Activated CD4-positive, alpha-beta T cell treated with anti-CD3 and anti-CD28 coated beads, Interleukin-2, amount 50 U/mL, for 48 hours (primary cell): ENCODE data around the gene COPB1.
A peak's percentile ranks its signal among the peaks of the same experiment; 100 is the strongest.
"Not testable (repeated sequence)": the region's sequence is repeated elsewhere in the genome, so short reads cannot be mapped to it uniquely, and the experiment has no call there.

ENCODE experiments used
- DNase-seq, 2 experiments: peaks; one replicate each; pipeline ENCODE4 v3.0.0-alpha.2; 2020

Gene COPB1, protein sequence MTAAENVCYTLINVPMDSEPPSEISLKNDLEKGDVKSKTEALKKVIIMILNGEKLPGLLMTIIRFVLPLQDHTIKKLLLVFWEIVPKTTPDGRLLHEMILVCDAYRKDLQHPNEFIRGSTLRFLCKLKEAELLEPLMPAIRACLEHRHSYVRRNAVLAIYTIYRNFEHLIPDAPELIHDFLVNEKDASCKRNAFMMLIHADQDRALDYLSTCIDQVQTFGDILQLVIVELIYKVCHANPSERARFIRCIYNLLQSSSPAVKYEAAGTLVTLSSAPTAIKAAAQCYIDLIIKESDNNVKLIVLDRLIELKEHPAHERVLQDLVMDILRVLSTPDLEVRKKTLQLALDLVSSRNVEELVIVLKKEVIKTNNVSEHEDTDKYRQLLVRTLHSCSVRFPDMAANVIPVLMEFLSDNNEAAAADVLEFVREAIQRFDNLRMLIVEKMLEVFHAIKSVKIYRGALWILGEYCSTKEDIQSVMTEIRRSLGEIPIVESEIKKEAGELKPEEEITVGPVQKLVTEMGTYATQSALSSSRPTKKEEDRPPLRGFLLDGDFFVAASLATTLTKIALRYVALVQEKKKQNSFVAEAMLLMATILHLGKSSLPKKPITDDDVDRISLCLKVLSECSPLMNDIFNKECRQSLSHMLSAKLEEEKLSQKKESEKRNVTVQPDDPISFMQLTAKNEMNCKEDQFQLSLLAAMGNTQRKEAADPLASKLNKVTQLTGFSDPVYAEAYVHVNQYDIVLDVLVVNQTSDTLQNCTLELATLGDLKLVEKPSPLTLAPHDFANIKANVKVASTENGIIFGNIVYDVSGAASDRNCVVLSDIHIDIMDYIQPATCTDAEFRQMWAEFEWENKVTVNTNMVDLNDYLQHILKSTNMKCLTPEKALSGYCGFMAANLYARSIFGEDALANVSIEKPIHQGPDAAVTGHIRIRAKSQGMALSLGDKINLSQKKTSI

DNA sequence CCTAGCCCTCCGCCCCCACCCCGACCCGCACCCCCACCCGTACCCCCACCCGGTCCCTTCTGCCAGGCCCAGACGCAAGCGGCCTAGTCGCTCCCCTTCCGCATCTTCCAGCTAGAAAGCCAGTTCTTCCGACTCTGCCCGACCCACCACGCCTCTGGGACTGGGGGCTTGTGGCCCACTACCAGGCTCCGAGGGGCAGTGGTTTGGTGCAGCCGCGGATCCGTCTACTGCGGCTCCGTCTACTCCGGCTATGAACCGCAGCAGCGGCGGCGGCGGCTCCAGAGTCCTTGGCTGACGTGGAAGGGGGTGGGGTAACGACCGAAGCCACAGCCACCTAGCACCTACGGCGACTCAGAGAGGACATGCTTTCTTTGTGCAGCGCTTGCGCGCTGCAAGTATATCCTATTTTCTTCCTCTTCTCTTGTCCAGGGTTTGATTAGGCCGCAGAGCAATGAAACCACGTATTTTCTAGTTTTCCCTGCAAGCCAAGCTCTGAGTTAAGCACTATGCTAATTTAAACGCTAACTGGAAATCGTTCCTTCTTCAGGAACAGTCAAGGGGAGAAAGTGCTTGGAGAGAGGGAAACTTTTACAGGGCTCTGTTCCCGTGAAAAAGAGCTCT is at the start of gene COPB1:
COPB1 (minus strand) TSS at position 252 of the 621 bp plus-strand sequence. CDS start 883 bp downstream, outside the sequence.
- peak; percentile 92 to 94 for DNase-seq

DNA sequence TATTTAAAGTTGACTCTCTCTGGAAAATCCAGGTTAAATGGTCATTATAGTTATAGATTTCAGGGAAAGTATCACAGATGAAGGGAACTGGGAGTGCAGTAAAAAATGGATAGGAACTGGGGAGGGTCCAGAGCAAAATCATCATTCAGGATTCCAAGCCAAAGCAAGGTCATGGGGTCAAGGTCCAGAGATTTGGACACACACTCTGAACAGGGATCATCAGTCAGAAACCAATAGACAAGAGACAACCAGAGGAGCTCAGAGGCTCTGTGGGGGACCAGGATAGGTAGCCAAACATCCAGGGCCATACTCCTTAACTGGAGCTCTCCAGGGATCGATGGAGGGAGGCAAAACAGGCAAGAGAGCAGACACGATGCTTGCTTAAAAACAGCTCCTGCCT is 47.8 kb upstream of the COPB1 start:
- no peak for DNase-seq

DNA sequence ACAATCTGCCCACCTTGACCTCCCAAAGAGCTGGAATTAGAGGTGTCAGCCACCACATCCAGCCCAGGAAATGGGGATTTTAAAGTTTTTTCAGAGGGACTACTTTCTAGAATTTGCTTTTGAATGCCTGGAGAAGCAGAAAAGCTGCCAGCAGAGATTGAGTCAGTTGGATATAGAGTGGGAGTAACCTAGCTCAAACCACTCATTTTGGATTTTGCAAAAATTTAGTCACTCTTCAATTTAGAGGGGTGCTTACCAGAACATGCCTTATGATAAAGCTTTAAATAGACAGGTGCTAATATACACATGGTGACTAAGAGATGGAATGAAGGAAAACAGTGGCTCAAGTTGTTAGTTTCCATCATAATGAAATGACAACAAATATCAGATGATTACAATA is 47.1 kb upstream of the COPB1 start:
- DNase-seq = no peak

DNA sequence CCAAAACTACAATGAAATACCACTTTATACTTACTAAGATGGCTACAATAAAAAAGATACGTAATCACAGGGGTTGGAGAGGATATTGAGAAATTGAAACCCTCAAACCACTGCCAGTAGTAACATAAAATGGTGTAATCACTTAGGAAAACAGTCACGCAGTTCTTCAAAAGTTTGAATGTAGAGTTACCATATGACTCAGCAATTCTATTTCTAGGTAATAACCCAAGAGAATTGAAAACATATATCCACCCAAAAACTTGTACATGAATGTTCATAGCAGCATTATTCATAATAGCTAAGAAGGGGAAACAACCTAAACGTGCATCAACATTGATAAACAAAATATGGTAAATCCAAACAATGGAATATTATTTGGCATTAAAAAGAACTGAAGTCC is 45.0 kb upstream of the COPB1 start:
- DNase-seq = no peak

DNA sequence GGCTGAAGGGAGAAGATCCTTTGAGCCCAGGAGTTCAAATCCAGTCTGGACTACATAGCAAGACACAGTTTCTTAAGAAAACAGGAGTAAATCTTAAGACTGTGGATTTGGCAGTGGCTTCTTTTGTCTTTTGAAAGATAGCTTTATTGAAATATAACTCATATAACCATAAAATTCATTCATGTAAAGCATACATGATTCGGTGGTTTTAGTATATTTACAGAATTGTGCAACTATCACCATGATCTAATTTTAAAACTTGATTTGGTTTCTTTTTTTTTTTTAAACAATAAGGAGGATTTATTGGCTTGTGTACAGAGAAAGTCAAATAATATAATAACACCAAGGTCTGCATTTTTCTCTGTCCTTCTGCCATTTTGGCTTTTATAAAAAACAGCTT is 43.6 kb upstream of the COPB1 start:
- no peak for DNase-seq

DNA sequence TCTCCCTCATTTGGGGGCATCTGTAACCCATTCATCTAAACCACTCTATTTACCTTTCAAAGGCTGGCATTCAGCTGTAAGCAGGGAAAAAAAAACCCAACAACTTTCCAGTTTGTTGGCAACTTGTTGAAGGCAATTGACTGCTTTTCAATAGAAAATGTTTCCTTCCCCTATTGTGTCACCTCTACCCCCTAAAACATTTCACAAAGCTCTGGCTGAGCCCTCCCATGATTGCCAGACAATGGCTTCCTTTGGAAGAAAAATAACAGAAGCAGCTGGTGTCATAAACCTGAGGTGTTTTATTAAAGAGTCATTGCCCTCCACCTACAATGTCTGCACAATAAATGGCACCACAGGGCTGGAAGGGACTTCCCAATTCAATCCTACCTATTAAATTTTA is 42.7 kb upstream of the COPB1 start:
- DNase-seq = no peak

DNA sequence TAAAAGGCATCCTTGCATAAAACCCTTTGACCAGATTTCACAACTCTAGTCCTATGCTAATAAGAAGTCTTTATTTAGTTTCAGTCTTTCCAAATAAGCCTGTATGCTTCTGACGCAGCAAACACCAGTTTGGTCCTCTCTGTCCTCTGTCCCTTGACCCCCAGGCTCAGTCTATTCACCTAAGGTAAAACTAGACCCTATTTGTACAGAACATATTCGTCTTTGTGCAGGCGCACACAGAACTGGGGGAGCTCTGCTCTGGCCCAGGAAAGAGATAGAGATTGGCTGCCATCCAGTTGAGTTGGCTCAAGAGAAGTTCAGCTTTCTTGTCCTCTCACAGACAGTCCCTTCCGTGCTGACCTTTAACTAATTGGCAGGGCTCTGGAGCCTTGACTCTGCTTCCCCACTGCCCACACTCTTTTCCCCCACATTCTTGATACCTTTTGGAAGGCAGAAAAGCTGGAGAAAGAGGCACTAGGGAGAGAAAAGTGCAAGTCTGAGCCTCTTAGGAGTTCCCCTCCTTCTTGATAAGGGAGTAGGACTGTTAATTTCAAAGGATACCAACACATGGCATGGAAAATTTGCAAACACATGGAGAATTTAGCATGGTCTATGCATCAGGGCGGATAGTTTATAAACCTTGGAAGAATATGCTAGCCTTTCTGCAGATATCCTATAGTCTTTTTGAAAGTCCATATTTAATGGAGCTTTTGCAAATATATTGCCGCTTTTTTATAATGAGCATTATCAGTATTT is 41.8 kb upstream of the COPB1 start:
- no peak for DNase-seq

DNA sequence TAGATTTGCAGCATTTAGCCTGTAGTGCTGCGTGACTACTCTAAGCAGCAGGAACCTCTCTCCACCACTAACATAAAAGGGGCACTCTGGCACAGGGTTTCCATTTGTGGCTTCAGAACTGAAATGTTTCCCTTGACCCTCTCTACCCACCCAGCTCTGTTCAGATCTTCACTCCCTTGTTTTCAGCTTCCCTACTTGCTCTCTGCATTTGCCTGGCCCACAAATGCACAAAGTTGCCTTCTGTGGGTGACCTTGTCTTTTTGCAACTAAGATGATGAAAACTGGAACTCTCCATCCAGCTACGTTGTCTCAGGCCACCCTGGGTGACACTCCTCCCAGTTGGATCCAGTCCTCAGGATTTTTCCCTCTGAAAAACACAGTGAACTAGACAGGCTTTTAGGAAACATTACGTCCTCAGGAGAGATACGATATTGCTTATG is 40.4 kb upstream of the COPB1 start:
- DNase-seq = no peak

DNA sequence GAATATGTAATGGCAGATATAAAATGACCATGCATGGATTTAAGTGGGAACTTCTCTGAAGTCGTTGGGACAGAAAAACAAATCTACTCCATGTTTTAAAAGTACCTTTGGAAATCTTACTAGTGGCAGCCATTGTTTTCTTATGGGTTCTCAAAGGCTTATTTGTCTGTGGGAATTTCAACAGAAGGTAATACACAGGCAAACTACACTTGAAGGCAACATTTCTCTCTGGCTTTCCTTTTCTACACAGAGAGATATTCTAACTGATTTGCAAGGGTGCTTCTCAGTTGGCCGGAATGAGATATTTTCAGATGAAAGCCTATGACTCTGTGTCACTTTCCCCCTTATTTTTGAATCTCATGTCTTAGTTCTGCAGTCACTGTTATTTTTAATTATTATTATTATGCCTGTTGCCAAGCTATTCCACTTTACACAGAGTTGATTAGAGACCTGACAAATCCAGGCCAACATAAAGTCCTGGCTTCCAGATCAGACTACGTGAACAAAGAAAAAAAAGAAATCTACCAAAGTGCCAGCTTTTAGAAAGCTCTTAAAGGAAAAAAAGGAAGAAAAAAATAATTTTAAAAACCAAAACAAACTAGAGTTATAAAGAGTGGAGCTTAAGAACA is 39.4 kb upstream of the COPB1 start:
- DNase-seq = no peak

DNA sequence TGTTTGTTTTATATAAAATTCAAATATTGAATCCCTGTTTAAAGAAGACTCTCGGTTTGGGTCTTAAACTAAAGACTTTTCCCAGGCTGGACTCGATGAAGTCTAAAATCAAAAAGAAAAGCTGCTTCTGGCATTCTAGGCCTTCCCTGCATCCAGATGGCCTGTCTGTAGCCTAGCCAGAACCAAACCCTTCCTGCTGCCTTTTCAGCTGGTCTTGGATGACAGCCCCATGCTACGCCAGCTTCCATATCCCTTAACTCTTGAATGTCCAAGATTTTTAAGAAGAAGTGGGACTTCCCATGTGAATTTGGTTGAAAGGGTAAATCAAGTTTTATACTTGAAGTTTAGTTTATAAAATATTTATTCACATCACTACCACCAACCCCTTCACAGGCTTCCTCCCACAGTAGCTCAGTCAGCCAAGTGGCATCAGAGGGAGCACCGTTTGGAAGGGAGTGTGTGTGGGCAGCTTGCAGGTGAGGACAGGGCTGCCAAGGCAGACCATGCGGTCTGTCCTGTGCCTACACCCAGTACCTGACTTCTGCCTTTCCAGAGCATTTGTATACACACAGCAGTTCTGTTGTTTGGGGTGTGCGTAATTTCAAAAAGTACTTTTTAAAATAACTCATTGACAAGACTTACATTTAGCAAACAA is 38.8 kb upstream of the COPB1 start:
- no peak for DNase-seq

DNA sequence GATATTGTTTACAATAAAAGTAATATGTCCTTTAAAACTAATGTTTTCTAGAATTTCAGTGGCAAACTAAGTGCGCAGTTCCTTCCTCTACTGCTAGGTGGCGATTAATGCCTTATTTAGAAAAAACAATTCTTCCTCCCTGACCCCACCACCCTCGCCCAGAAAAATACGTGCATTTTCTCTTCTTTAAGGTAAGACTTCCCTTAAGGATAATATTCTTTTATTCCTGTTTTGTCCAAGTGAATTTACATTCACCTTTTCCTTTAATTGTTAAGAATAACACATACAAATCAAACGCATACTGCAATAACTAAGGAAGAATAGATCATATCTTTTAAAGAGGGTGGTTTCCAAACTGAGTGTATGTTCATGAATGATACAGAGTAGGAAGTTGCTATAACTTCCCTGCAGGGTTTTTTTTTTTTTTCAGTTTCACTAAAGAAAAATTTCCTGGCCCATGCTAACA is 37.6 kb upstream of the COPB1 start:
- DNase-seq = peak; percentile 29 to 48

DNA sequence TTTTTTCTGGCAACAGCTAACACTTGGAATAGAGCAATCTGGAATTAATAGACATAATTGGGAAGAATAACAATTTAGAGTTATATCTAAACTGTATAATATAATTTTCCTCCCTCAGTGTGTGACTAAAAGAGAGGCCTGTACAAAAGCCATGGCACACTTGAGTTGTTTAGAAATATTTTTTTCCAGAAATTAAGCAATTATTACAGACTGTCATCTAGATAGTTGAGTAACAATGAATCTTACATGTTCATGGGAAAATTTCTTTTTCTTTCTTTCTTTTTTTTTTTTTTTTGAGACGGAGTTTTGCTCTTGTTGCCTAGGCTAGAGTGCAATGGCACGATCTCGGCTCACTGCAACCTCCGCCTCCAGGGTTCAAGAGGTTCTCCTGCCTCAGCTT is 35.6 kb upstream of the COPB1 start:
- DNase-seq = not testable (repeated sequence)

DNA sequence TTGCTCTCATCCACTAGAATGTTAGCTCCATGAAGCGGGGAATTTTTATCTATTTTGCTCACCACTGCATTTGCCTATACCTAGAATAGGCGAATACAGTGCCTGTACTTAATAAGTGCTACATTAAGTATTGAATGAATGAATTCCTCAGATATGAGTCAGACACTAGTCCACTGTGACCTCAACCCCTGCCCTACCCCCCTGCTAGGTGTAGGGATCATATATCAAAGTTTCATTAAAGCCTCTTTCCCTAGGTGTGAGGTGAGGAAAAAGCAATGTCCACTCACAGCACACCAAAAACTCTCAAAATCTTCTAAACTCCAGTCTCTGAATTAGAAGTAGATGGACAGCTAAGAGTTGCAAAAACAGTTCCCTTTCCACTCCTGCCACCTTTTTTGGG is 30.3 kb upstream of the COPB1 start:
- no peak for DNase-seq

DNA sequence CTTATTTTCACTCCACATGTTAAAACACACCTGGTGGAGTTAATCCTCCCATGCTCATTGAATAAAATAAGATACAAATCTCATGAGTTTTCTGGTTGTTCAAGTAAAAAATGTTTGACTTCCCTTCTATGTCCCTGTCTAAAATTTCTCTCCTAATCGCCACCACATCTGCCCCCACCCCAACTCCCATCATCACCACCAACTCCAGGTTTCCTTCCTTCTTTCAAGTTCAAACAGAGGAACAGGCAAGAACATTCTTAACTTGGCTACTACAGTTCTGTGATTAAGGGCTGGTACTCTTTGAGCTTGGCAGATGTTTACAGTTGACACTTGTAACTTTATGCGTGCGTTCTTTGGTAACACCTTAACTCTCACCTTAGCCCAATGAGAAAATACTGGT is 29.7 kb upstream of the COPB1 start:
- DNase-seq = no peak

DNA sequence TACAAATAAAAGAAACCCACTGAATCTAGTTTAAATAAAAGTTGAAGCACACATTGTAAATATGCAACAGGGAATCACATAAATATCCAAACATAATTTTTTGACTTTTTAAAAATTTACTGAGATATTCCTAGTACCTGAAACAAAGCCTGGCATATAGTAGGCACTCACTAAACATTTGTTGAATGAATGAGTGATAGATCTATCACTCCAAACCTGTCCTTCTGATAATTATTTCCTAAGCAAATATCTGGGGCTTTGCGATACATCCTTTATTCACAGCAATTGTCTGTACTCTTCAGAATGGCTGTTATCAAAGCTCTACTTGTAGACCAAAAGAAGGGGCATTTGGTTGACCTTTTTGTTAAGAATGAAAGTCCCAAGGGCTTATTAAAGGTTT is 23.2 kb upstream of the COPB1 start:
- DNase-seq = no peak

DNA sequence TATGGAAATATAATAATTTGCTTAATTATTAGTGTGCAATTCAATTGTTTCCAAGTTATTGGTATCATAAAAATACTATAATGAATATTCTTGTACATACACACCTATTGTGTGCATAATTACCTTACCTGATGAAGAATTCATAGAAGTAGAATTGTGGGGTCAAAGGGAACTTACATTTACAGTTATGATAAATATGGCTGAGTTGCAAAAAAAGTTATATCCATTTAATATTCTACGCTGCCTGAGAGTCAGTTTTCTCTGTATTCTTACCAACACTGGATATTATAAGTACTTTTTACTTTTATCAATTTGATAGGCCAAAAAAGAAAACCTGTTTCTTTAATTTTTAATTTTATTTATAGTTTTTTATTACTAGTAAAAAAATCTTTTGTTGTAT is 22.6 kb upstream of the COPB1 start:
- no peak for DNase-seq

DNA sequence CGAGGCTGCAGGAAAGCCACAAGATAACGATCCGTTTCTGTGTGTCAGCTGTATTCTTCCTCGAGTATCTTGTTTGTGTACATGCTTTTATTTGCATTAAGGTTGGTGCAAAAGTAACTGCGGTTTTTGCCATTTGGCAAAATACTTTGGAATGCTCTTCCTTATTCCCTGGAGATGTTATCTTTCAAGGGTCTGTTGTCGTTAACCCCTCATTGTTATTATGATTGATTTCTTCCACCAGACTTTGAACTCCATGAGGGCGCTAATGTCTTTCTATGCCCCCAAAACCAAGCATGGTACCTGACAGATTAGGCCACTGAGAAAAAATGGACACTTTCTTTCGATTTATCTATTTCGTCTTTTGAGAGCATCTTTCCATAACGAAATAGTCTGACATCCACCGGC is 21.1 kb upstream of the COPB1 start:
- DNase-seq = no peak

DNA sequence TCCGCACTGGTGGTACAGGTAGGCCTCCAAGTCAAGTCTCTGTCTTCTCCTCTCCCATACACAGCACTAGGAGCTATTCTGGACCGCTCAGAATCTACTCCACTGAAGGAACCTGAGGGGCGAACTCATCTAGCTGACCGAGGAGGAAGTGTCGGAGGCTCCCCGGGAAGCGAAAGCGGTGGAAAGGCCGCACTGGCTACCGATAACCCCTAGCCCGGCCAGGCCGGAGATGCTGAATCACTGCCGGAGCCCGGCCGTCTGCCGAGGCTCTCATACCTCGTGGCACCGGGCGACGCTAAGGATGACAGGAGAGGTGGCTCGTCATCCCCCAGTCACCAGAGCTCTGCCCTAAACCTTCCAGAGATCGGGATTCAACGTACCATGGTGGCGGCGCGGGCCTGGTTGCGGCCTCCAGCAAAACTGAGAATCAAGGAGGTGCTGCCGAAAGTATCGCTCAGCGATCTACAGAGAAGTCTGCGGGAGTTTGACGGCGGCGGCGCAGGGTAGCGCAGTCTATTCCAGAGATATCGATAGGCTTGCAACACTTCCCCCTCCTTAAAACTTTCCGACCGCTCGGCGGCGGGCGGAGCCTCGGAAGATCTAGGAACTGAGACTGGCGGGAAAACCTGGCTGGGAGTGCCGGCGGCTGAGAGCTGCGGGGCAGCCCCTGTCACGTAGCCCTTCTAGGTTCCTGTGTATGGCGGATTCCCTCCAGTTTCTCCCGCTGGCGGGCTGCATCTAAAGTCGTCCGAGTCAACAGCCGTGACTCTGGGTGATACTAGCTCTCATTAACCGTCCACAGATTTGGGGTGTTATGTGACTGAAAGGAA is 20.5 kb upstream of the COPB1 start, which contains the start of gene PSMA1:
PSMA1 (minus strand) TSS at position 470 of the 830 bp plus-strand sequence; CDS start at position 383, 87 bp downstream.
- DNase-seq = peak; percentile 92 to 96

DNA sequence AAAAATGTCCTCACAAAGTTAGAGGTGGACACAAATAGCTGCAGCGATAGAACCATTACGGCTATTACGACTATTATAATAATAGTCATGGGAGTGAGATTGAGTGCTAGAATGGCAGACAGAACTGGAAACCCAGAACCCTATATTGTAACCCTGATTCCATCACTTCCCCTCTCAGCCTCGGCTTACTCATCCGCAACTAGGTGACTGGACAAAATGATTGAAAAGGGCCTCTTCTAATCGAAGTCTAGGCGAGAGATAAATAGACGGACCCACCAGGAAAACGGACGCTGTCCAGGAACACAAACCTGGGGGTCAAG is 19.9 kb upstream of the COPB1 start:
- DNase-seq = no peak

DNA sequence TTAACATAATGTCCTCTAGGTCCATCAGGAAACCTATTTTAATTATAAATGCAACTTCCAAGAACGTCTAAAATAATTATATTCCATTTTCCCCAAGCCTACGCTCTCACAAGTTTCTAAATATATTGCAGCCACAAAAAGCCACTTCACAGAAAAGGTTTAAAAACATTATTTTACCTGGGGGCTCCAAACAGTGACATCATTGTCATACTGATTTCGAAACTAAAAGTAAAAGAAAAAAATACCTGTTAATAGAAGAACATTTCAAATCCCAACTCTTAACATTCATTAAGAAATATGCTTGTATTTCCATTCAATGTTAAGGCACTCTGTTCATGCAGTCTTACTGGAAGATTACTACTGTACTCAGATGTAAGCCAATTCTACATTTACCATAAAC is 19.2 kb upstream of the COPB1 start:
- no peak for DNase-seq

DNA sequence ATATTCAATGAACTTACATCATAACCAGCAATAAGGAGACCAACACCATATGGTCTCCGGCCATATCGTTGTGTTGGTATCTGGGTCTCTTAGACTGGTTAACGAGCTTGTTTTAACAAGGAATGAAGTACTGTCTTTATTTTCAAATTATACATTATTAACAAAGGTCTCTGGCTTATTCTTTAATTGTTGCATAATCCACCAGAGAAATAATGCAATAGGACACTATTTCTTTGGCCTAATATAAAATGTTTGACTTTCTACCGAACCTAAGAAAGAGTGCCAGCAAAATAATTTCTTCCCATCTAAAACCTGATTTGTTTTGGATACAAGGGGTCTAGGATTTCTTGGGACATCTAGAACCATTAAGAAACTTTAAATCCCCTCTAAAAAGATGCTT is 14.2 kb upstream of the COPB1 start:
- DNase-seq = no peak
